HUES48 (cell line): Measurements from ENCODE around the gene NIN.
"Not testable (repeated sequence)": the region's sequence is repeated elsewhere in the genome, so short reads cannot be mapped to it uniquely, and the experiment has no call there.

Source experiments
- H3K27ac ChIP-seq: one replicate; pipeline ENCODE4 v1.7.0; 2013; ENCODE audit warnings: low read depth, low read length, inconsistent platforms
- H3K27me3 ChIP-seq: 2 replicates; pipeline ENCODE4 v1.6.1; 2013; ENCODE audit warnings: mild to moderate bottlenecking, low read length; ENCODE audit not compliant: control insufficient read depth, insufficient read depth
- H3K36me3 ChIP-seq: 2 replicates; pipeline ENCODE4 v1.6.1; 2013; ENCODE audit warnings: low read length; ENCODE audit not compliant: control insufficient read depth, insufficient read depth
- H3K4me1 ChIP-seq: 2 replicates; pipeline ENCODE4 v1.6.1; 2013; ENCODE audit warnings: mild to moderate bottlenecking, low read length; ENCODE audit not compliant: control insufficient read depth, insufficient read depth
- H3K4me3 ChIP-seq: 2 replicates; pipeline ENCODE4 v1.5.1; 2013; ENCODE audit warnings: mild to moderate bottlenecking, low read depth, low read length
- H3K9ac ChIP-seq: 2 replicates; pipeline ENCODE4 v1.6.1; 2013; ENCODE audit warnings: mild to moderate bottlenecking, low read depth, low read length, moderate library complexity
- H3K9me3 ChIP-seq: 2 replicates; pipeline ENCODE4 v1.6.1; 2013; ENCODE audit warnings: low read length; ENCODE audit not compliant: control insufficient read depth, insufficient read depth

NIN gene

GRCh38 chr14:50815526-50815925 lies 15.4 kb downstream of the NIN start:
- not testable (repeated sequence) for H3K27me3 ChIP-seq, H3K9ac ChIP-seq, H3K9me3 ChIP-seq, H3K36me3 ChIP-seq, H3K4me3 ChIP-seq, H3K27ac ChIP-seq
- H3K4me1 ChIP-seq: peaks cover 27% of the 10 kb centered on the region

- not testable (repeated sequence) for H3K36me3 ChIP-seq, H3K9me3 ChIP-seq, H3K9ac ChIP-seq, H3K27ac ChIP-seq, H3K27me3 ChIP-seq, H3K4me3 ChIP-seq
- peaks cover 23% of the 10 kb centered on the region for H3K4me1 ChIP-seq
Measured at GRCh38 chr14:50815058-50815457, 15.9 kb downstream of the NIN start.

GRCh38 chr14:50814161-50814560 lies 16.8 kb downstream of the NIN start:
- Histone ChIP-seq H3K36me3 (no peaks in the 10 kb centered on the region), H3K27ac (no peak overlapping the region), H3K4me1 (peaks cover 22% of the 10 kb centered on the region), H3K4me3 (no peak overlapping the region), H3K9me3 (no peaks in the 10 kb centered on the region), H3K9ac (no peak overlapping the region), H3K27me3 (no peaks in the 10 kb centered on the region)

- Histone ChIP-seq H3K4me1 (peaks cover 22% of the 10 kb centered on the region), H3K36me3 (no peaks in the 10 kb centered on the region), H3K9me3 (no peaks in the 10 kb centered on the region), H3K4me3 (no peak overlapping the region), H3K27ac (no peak overlapping the region), H3K27me3 (no peaks in the 10 kb centered on the region), H3K9ac (no peak overlapping the region)
Measured at GRCh38 chr14:50813544-50813863, 17.5 kb downstream of the NIN start.

GRCh38 chr14:50812856-50813543 lies 18.0 kb downstream of the NIN start:
- Histone ChIP-seq H3K27me3 (no peaks in the 10 kb centered on the region), H3K4me1 (peaks cover 27% of the 10 kb centered on the region), H3K4me3 (no peak overlapping the region), H3K36me3 (no peaks in the 10 kb centered on the region), H3K9ac (no peak overlapping the region), H3K9me3 (no peaks in the 10 kb centered on the region), H3K27ac (no peak overlapping the region)

GRCh38 chr14:50812180-50812579 lies 18.8 kb downstream of the NIN start:
- Histone ChIP-seq H3K36me3 (no peaks in the 10 kb centered on the region), H3K4me3 (no peak overlapping the region), H3K9ac (no peak overlapping the region), H3K9me3 (no peaks in the 10 kb centered on the region), H3K27me3 (no peaks in the 10 kb centered on the region), H3K27ac (no peak overlapping the region), H3K4me1 (peaks cover 29% of the 10 kb centered on the region)

- Histone ChIP-seq H3K27ac (no peak overlapping the region), H3K4me3 (no peak overlapping the region), H3K27me3 (no peaks in the 10 kb centered on the region), H3K36me3 (0 out of 2 replicates have a peak, but pooled peaks cover 4% of the 10 kb centered on the region), H3K9me3 (no peaks in the 10 kb centered on the region), H3K9ac (no peak overlapping the region), H3K4me1 (peaks cover 19% of the 10 kb centered on the region)
Measured at GRCh38 chr14:50808053-50808452, 22.9 kb downstream of the NIN start.

- Histone ChIP-seq H3K4me1 (peaks cover 7% of the 10 kb centered on the region; the same call in 1 of the 2 replicates), H3K4me3 (no peak overlapping the region), H3K9ac (no peak overlapping the region), H3K36me3 (0 out of 2 replicates have a peak, but pooled peaks cover 4% of the 10 kb centered on the region), H3K9me3 (no peaks in the 10 kb centered on the region), H3K27me3 (no peaks in the 10 kb centered on the region), H3K27ac (no peak overlapping the region)
Measured at GRCh38 chr14:50806241-50806933, 24.6 kb downstream of the NIN start.

- no peak overlapping the region for H3K27ac ChIP-seq
- 0 out of 2 replicates have a peak, but pooled peaks cover 4% of the 10 kb centered on the region for H3K36me3 ChIP-seq
- H3K9ac ChIP-seq: no peak overlapping the region
- peaks cover 7% of the 10 kb centered on the region; the same call in 1 of the 2 replicates for H3K4me1 ChIP-seq
- no peaks in the 10 kb centered on the region for H3K27me3 ChIP-seq
- no peak overlapping the region for H3K4me3 ChIP-seq
- no peaks in the 10 kb centered on the region for H3K9me3 ChIP-seq
Measured at GRCh38 chr14:50805396-50805795, 25.6 kb downstream of the NIN start.

GRCh38 chr14:50804181-50804721 lies 26.7 kb downstream of the NIN start:
- H3K27me3 ChIP-seq: no peaks in the 10 kb centered on the region
- H3K4me1 ChIP-seq: peaks cover 7% of the 10 kb centered on the region; the same call in 1 of the 2 replicates
- H3K4me3 ChIP-seq: no peak overlapping the region
- no peaks in the 10 kb centered on the region for H3K9me3 ChIP-seq
- H3K27ac ChIP-seq: no peak overlapping the region
- H3K9ac ChIP-seq: no peak overlapping the region
- 0 out of 2 replicates have a peak, but pooled peaks cover 4% of the 10 kb centered on the region for H3K36me3 ChIP-seq

GRCh38 chr14:50801706-50802105 lies 29.3 kb downstream of the NIN start:
- H3K4me1 ChIP-seq: peaks cover 9% of the 10 kb centered on the region; the same call in 1 of the 2 replicates
- 0 out of 2 replicates have a peak, but pooled peaks cover 4% of the 10 kb centered on the region for H3K36me3 ChIP-seq
- no peaks in the 10 kb centered on the region for H3K9me3 ChIP-seq
- no peaks in the 10 kb centered on the region for H3K27me3 ChIP-seq
- H3K4me3 ChIP-seq: no peak overlapping the region
- no peak overlapping the region for H3K27ac ChIP-seq
- H3K9ac ChIP-seq: no peak overlapping the region
